ENCODE measurements around the gene FAM3B.

Gene FAM3B

GRCh38 chr21:41403966-41404365 is 87.4 kb downstream of the FAM3B start:
- TF ChIP-seq CTCF (IDR thresholded peaks at IDR 0.05; ENCODE audit: low read length, missing control alignments), result no peak
- no peak for DNase-seq (ENCODE audit: low read depth)
- no peak overlapping the region for H3K4me3 ChIP-seq (replicated peaks; ENCODE audit: low read depth, low read length)

- no peak overlapping the region for H3K4me3 ChIP-seq (replicated peaks; ENCODE audit: low read depth, low read length)
- TF ChIP-seq CTCF (IDR thresholded peaks at IDR 0.05; ENCODE audit: low read length, missing control alignments), result no peak
- no peak for DNase-seq (ENCODE audit: low read depth)
Observed at GRCh38 chr21:41405321-41405720, 88.7 kb downstream of the FAM3B start.

GRCh38 chr21:41406340-41406739 is 89.7 kb downstream of the FAM3B start:
- no peak overlapping the region for H3K4me3 ChIP-seq (replicated peaks; ENCODE audit: low read depth, low read length)
- no peak for DNase-seq (ENCODE audit: low read depth)
- TF ChIP-seq CTCF (IDR thresholded peaks at IDR 0.05; ENCODE audit: low read length, missing control alignments), result no peak

All from fibroblast of pulmonary artery (primary cell).